Testis (tissue), 3 donors: ENCODE measurements around the gene DDR1. TPM values are rescaled to one million over a fixed set of nuclear protein-coding genes. Genes with fewer than 3 reads are reported as not detected.
"Not testable (repeated sequence)": the region's sequence is repeated elsewhere in the genome, so short reads cannot be mapped to it uniquely, and the experiment has no call there.

ENCODE experiments used
- DNase-seq: peaks from one replicate; pipeline ENCODE4 v3.0.0-alpha.2; 2019
- H3K27ac ChIP-seq, 2 donors: fragments of 200-600 bp; sonication (generic); one replicate each; pipeline ENCODE4 v1.5.1; 2019
- H3K27me3 ChIP-seq: fragments of 200-600 bp; sonication (generic); one replicate; pipeline ENCODE4 v1.5.1; 2019
- H3K36me3 ChIP-seq: fragments of 200-600 bp; sonication (generic); one replicate; pipeline ENCODE4 v1.5.1; 2017; ENCODE audit warnings: low read depth; ENCODE audit errors: missing control alignments
- H3K4me1 ChIP-seq: fragments of 200-600 bp; sonication (generic); one replicate; pipeline ENCODE4 v1.5.1; 2019
- H3K4me3 ChIP-seq, 2 donors: fragments of 200-600 bp; sonication (generic); one replicate each; pipeline ENCODE4 v1.5.1; 2017 to 2019
- H3K9me3 ChIP-seq: fragments of 200-600 bp; sonication (generic); one replicate; pipeline ENCODE4 v1.5.1; 2017
- CTCF ChIP-seq, 3 experiments: fragments of 450-650 bp in 2 of 3; fragments of 200-600 bp in 1 of 3; sonication (generic) in 1 of 3; IDR thresholded peaks; one replicate each; pipeline ENCODE4 v1.5.1; 2016 to 2019; ENCODE audit warnings: antibody characterized with exemption in 3 of 3, mild to moderate bottlenecking in 2 of 3, moderate library complexity in 1 of 3
- POLR2A ChIP-seq: fragments of 450-650 bp; IDR thresholded peaks from one replicate; pipeline ENCODE4 v1.6.1; 2017; ENCODE audit warnings: antibody characterized with exemption, mild to moderate bottlenecking, moderate library complexity
- WGBS, 2 donors: methylation state at CpG; one replicate each; pipeline ENCODE4 v1.1.5; 2018; 5-methylcytosine and 5-hydroxymethylcytosine counted together
- intact Hi-C: fragments of 100-400 bp; cut with DNase I; formaldehyde crosslinking; loops from one replicate; pipeline ENCODE4 v1.15.1; 2023; ENCODE audit warnings: low total_unique reads
- polyA plus RNA-seq: library from polyadenylated mRNA; stranded (reverse); fragments of 350-450 nt; fragmentation: Illumina TruSeq; extraction: RNeasy Lipid Tissue Mini Kit (QIAGEN cat#74804); gene quantifications from one replicate; pipeline ENCODE4 v1.2.3, GENCODE V29; 2014; ENCODE audit warnings: low read depth, low replicate concordance; ENCODE audit not compliant: insufficient read depth
- total RNA-seq, 2 donors: library from RNA; depleted of rRNA; stranded (reverse); fragments of >200 nt; gene quantifications; one replicate each; pipeline ENCODE4 v1.2.3, GENCODE V29; 2016

DDR1 gene
- total and polyA plus RNA-seq, 3 donors from 2014 or later: 33.8 to 97.6 (median 94.6) TPM

DNA sequence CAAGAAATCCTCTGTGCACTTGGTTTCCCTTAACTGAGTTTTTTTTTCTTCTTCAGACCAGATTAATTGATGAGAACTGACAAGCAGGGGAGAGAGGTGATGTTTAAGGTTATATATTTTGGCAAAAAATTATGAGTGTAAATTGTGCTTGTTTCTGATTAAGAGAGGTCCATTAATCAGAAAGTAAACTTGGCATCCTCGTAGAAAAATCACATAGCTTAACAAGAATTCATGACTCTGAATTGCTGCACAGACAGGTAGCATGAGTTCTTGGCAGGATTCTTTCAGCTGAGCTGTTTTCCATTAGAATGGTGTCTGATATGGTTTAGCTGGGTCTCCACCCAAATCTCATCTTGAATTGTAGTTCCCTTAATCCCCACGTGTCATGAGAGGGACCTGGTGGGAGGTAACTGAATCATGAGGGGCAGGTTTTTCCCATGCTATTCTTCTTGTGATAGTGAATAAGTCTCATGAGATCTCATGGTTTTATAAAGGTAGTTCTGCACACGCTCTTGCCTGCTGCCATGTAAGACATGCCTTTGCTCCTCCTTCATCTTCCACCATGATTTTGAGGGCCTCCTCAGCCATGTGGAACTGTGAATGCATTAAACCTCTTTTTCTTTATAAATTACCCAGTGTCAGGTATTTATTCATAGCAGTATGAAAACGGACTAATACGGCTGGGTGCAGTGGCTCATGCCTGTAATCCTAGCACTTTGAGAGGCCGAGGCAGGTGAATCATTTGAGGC, 34.2 kb upstream of the DDR1 start:
- Histone ChIP-seq H3K27ac (no peak overlapping the region), H3K4me3 (no peak overlapping the region), H3K4me1 (no peaks in the 10 kb centered on the region), H3K36me3 (no peaks in the 10 kb centered on the region), H3K27me3 (no peaks in the 10 kb centered on the region), H3K9me3 (no peaks in the 10 kb centered on the region)
- intact Hi-C loops: no loop called here
- no peak for DNase-seq
- TF ChIP-seq POLR2A (no peak), CTCF (IDR thresholded peaks at IDR 0.05) (no peak)
- 83% methylated on average over 6 of the region's 6 CpGs for WGBS, 2 donors

- WGBS, 2 donors: 93 to 100% methylated on average over 2 of the region's 2 CpGs
These were observed 31.9 kb upstream of the DDR1 start for GRCh38 chr6:30852459-30852858.

GRCh38 chr6:30854285-30855040, 29.9 kb upstream of the DDR1 start:
- DNase-seq: no peak
- H3K4me3 ChIP-seq: no peak overlapping the region
- TF ChIP-seq CTCF (IDR thresholded peaks at IDR 0.05) (no peak), POLR2A (no peak)
- H3K27ac ChIP-seq: no peak overlapping the region
- H3K36me3 ChIP-seq: no peaks in the 10 kb centered on the region
- no peaks in the 10 kb centered on the region for H3K4me1 ChIP-seq
- 86 to 95% methylated on average over 5 of the region's 5 CpGs for WGBS, 2 donors
- intact Hi-C loops: no loop called here
- no peaks in the 10 kb centered on the region for H3K9me3 ChIP-seq
- no peaks in the 10 kb centered on the region for H3K27me3 ChIP-seq

More at GRCh38 chr6:30852459-30852858, 31.9 kb upstream of the DDR1 start:
- H3K27ac ChIP-seq, H3K9me3 ChIP-seq, intact Hi-C loops, H3K27me3 ChIP-seq, H3K36me3 ChIP-seq, H3K4me1 ChIP-seq, DNase-seq, H3K4me3 ChIP-seq: not testable (repeated sequence)

GRCh38 chr6:30855429-30856075, 28.8 kb upstream of the DDR1 start:
- TF ChIP-seq POLR2A (no peak), CTCF (IDR thresholded peaks at IDR 0.05) (no peak)
- Histone ChIP-seq H3K27ac (no peak overlapping the region), H3K9me3 (no peaks in the 10 kb centered on the region), H3K36me3 (no peaks in the 10 kb centered on the region), H3K4me1 (no peaks in the 10 kb centered on the region), H3K4me3 (no peak overlapping the region), H3K27me3 (no peaks in the 10 kb centered on the region)
- no peak for DNase-seq
- WGBS, 2 donors: 82 to 86% methylated on average over 6 of the region's 6 CpGs
- intact Hi-C loops: no loop called here

DNA sequence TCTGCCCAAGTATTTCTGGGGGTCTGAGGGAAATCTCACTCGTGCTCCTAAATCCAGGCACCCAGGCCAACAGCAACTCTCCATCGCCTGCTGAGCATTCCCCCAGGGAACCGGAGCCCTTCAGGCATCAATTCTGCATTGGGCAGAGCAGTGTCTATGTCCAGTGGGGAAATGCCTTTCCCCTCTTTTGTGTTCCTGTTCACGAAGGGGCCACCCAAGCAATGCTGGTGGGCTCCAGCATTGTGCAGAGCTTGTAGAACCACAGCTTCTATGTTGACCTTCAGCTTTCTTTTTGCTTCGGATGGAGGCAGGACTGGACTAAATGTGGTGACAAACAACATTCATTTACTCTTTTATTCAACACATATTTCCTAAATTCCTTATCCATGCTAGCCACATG, 27.2 kb upstream of the DDR1 start:
- no peak overlapping the region for H3K27ac ChIP-seq
- H3K4me1 ChIP-seq: peaks cover 6% of the 10 kb centered on the region
- intact Hi-C loops: no loop called here
- no peaks in the 10 kb centered on the region for H3K9me3 ChIP-seq
- H3K4me3 ChIP-seq: no peak overlapping the region
- TF ChIP-seq CTCF (IDR thresholded peaks at IDR 0.05): no peak
- 81 to 85% methylated on average over 5 of the region's 5 CpGs for WGBS, 2 donors
- DNase-seq: no peak
- H3K27me3 ChIP-seq: no peaks in the 10 kb centered on the region
- no peaks in the 10 kb centered on the region for H3K36me3 ChIP-seq
